ENCODE data around the gene SLC39A11.
"Not testable (repeated sequence)": the region's sequence is repeated elsewhere in the genome, so short reads cannot be mapped to it uniquely, and the experiment has no call there.

Gene SLC39A11

DNA sequence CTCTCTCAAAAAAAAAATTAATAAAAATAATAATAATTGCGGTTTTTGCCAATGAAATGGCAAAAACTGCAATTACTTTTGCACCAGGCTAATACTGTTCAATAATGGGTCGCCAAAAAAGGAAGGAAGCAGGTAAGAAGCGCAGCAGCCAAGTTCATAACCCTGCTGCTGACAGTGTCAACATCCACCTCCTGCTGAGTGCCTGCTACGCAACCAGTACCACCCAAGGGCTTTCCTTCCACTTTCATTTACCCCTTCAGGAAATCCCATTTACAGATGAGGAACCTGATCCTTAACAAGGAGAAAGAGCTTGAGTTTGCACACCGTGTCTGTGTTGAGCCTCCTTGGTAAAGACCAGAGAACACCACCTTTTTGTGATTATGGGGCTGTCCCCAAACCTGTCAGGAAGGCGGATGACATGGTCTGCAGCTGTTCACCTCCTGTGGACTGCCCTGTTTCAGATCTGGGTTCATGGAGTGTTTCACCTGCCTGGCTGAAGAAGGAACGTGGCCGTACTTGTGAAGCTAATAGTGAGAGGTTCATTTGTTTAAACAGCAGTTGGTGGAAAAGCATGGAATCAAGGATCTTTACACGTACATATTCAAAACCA, 378.0 kb downstream of the SLC39A11 start:
- no peak for DNase-seq (ENCODE audit: low spot score)

DNA sequence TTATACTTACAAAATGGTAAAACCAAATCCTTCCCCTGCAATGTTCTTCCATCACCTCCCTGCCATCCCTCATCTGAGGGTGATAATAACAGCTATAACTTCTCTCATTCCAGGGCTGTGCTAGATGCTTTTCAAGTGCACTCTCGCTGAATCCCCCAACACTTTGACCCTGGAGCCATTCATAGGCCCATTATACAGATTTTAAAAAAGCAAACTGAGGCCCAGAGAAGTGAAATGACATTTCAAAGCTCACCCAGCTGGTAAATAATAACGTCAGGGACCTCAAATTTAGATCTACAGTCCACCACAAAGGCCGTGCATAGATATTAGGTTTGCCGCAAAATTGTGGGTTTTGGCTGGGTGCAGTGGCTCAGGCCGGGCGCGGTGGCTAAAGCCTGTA, 378.8 kb downstream of the SLC39A11 start:
- DNase-seq (ENCODE audit: low spot score) = no peak

DNA sequence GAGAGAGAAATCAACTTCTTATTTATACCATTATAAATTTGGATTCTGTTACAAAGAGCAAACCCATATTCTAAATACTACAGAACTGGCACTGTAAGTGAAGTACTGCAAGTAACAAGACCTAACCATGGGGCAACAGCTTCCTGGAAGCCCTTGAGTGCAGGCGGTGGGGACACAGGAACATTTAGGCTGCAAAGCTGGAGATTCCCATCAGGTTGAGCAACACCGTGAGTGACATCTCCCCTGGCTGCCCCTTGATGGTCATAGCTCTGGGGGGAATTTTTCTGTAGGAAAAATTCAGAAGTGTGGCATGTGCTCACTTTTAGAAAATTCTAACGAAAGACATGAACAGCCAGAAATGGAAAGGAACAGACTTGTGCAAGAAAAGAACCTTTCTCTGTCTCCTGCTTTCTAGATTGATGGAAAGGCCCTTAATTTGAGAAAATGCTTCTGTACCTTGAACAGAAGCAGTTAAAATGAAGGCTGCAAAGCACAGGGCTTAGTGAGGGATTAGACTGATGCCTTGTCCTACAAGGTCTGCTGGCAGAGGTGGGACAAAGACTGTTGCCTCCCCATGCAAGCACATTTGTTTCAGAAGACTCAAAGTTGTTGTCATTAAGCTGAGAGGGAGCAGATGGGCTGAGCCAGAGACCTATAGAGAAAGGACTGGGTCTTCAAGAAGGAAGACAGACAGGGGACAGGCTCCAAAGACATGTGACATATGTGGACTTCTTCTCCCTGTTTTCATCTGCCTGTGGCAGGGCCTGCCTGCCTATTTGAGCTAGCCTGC, 380.8 kb downstream of the SLC39A11 start:
- DNase-seq (ENCODE audit: low spot score) = no peak

DNA sequence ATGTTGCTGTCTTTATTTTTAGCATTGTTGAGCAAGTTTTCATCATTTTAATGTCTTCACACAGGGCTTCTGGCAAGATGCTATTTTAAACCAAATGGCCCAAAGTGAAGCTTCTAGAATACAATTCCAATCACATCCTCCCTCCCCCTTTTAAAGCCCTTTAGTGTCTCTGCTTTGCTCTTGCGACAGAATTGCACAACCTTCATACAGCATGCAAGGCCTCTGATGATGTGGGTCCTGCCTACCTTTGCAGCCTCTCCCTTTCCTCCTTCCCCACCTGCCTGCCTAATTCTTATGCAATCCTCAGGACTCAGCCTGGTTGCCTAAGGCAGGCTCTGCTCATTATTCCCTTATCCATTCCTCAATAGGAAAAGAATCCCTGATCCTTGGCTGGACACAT, 381.7 kb downstream of the SLC39A11 start:
- no peak for DNase-seq (ENCODE audit: low spot score)

DNA sequence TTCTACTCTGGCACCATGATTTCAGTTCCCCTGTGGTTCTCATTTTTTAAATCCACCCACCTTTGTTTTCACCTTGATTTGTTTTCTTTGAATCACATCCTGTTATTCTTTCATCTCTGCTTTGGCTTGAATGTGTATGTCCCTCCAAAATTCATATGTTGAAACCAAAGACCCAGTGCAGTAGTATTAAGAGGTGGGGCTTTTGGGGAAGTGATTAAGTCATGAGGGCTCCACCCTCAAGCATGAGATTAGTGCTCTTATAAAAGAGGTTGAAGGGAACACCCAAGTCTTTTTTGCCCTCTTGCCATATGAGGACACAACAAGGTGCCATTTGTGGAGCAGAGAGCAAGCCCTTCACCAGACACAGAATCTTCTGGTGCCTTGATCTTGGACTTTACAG, 382.3 kb downstream of the SLC39A11 start:
- DNase-seq (ENCODE audit: low spot score) = no peak

DNA sequence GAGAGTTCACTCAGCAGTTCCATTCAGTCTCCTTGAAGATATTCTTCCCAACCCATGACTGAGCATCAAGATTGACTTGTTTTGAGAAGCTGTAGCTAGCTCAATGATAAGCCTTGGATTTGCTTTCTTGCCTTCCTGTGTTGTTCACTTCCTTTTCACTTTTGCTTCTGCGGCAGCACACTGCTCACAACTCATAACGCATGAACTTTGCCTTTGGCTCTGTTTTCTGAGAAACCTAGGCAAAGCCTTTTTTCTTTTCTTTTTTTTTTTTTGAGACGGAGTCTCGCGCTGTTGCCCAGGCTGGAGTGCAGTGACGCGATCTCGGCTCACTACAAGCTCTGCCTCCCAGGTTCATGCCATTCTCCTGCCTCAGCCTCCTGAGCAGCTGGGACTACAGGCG, 383.8 kb downstream of the SLC39A11 start:
- DNase-seq (ENCODE audit: low spot score) = not testable (repeated sequence)

DNA sequence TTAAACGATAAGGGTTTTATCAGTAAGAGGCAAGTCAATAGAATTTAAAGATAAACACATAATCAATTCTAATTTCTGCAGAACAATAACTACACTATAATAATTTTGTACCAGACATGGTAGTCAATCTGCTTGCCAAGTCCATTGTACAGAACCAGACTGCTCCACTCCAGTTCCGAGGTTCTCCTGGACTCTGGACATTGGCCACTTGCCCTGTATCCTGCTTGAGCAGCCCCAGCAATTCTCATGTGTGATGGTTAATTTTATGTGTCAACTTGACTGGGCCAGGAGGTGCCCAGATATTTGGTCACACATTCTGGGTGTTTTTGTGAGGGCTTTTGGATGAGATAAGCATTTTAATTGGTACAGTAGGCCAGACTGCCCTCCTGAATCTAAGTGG, 384.6 kb downstream of the SLC39A11 start:
- DNase-seq (ENCODE audit: low spot score) = no peak

DNA sequence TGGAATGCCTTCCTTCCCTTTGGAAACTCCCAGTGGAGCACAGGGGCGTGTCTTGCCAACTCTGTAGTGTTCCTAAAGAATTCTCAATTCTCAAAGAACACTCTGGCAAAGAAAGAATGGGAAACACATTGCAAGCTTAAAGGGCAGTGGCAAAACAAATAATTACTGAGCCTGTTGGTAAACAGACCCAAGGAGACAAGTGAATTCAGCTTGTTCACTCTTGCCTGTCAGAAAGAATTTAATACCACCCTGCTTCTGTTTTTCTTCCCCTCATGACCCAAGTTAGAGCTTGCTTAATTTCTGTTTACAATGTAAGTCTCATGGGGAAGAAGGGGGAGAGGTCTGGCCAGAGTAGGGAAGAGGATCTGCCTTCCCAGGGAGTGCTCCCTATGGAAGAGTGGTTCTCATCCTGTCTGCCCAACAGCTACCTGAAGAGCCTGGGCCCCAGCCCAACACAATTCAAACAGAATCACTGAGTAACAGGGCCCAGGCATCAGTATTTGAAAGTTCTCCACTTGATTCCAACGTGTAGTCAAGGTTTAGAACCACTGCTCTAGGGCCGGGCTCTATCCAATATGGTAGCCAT, 386.0 kb downstream of the SLC39A11 start:
- DNase-seq (ENCODE audit: low spot score) = peak; percentile 32

DNA sequence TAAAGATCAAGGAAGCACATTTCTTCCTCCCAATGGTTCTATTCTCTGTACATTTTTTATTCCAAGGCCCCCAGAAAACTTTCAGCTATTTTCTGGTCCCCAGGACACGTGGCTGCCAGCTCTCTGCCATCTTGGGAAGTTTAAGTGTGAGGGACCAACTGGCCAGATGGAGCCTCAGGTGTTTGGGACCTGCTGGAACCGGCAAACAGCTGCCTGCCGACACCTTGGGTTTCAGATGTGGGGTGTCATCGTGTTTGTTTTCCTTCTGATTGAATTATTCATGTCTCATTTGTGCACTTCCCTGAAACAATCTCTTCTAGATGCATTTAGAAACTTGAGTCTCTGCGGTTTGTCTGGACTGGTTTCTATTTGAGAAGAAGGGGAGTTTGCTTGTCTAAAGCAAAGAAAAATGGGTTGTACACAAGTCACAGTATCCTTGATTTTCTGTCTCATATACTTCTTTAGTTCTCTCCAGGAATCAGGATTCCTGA, 386.5 kb downstream of the SLC39A11 start:
- DNase-seq (ENCODE audit: low spot score) = no peak

DNA sequence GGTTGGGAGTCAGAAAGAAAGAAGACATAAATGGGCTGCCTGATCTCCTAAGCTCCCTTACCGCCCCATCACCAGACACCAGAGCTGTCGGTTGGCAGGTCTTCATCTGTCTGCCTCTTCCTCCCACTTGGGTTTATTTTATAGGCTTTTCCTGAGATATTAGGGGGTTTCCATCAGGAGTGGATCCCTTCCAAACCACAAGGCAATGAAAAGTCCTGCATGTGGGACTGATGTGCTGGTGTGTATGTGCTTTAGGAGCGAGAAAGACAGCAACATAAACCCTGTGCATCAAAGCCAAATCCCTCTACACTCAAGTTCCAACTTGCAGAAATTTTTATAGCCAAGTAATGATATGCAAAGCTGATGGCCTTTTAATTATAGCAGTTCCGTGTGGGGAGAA, 389.5 kb downstream of the SLC39A11 start:
- DNase-seq (ENCODE audit: low spot score) = no peak

DNA sequence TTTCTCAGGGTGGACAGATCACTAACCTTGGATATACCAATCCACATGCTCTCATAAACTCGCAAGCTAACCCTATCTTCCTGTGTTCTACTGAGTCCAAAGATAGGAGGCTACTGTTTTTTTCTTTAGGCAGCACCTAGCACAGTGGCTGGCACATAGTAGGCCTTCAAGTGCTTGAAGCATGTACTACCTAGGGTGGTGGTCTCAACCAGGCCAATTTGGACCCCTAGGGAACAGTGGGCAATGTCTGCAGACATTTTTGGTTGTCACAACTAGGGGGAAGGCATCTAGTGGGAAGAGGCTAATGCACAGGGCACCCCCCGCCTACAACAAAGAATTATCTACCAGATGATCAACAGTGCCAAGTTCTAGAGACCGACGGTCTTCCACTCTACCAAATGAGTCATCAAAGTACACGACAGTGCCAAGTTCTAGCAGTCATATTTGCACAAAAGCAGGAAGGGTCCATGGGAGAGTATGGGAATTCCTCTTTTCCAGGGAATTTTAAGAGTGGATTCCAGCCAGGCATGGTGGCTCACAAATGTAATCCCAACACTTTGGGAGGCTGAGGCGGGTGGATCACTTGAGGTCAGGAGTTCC, 390.3 kb downstream of the SLC39A11 start:
- no peak for DNase-seq (ENCODE audit: low spot score)

DNA sequence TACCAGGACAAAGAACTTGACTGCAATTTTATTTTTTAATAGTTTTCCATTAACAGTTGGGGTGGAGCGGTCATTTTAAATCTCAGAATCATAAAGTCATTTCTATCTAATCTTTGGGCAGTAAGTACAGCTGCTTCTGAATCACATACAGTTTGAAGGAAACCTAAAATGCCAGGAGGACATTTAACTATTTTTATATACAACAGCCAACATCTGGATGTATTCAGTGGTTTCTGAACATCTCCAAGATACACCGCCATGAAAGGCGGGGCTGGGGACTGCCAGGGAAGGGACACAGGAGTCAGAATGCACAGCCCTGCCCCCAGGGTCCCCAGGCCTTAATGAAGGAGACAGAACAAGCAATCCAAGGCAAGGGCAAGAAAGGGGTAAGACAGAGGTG, 392.3 kb downstream of the SLC39A11 start:
- DNase-seq (ENCODE audit: low spot score) = no peak

DNA sequence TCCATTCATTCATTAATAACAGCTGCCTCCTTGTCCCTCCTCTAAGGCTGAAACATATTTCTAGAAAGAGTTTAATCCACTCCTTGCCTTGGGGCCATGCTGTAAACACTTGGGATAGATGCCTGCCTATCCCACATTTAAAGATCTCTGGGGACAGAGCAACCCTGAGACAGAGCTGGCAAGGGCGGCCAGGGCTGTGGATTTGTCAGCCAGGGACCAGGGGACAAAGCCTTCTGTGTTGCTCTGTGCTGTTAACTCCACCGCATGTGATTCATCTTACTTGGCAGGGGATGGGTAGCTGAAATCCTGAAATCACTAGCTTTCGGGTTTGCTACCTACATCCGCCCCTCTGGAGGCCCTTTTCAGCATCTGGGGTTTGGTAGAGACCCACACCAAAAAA, 392.9 kb downstream of the SLC39A11 start:
- DNase-seq (ENCODE audit: low spot score) = no peak

DNA sequence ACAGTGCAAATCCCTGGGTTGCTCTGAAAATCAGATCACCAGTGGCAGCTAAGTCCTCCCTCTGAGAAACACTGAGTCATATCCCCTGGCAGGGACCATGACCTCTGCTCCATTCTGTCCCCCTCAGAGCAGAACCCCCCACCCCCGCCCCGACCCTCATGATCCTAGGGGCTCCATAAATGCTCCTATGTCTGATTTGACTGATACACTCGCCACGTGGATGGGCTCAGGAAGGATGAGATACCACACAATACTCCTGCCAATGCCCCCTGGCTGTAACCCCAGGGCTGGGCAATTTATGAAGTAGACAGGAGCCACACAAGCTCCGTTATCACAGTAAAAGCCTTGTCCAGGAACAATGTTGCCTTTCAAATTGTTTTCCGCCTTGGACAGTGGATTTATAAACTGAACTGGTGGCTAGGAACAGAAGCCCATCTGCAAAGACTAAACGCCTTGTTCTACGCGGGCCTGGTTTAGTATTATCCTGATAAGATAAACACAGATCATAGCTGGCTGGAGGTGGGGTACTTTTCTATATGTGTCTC, 394.8 kb downstream of the SLC39A11 start:
- DNase-seq (ENCODE audit: low spot score) = peak; percentile 48

DNA sequence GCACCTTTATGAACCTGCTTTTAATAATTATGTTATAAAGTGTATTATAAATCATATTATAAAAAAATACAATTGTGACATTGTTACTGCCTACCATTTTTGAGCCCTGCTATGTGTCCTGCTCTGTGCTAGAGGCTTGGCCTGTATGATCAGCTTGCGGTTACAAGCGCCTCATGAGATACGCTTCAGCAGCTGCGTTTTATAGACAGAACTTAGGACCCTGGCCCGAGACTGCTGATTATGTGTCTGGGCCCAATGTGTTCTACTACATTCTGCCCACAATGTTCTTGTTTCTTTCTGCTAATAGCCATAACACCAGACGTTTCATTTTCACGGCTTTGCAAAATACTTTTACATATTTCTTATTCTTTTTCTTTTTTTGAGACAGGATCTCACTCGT, 395.8 kb downstream of the SLC39A11 start:
- DNase-seq (ENCODE audit: low spot score) = no peak

DNA sequence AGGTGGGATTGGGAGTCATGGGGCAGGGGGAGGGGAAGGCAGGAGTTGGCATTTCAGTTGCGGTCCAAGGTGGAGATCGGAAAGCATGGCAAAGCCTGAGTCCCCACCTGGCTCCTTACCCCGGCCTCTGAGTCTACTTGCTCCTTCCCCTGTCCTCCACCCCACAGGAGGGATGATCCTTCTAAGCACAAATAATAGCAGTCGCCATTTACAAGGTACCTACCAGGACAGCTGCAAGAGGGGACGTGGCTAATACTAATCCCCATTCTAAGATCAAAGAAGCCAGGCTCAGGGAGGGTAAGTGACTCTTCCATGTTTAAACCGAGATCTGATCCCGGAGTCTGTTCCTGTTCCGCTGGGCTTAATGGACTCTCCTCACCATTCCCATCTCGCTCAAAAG, 396.3 kb downstream of the SLC39A11 start:
- no peak for DNase-seq (ENCODE audit: low spot score)

DNA sequence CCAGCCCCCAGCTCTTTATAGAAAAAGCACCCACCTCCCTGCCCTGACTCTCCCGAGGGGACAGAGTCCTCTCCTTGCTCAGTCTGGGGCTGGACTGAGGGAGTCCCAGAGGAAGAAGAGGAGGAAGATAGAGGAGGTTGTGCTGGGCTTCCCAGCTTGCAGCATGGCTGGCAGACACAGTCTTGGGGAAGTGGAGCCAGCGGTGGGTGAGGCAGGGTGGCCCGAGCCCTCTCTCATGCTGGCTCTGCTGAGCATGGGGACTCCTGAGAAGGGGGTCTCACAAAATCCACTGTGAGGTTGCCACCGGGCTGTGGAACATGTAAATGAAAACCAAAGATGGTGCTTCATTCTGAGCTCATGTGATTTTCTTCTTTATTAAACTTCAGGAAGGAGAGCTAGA, 398.5 kb downstream of the SLC39A11 start:
- DNase-seq (ENCODE audit: low spot score) = no peak

DNA sequence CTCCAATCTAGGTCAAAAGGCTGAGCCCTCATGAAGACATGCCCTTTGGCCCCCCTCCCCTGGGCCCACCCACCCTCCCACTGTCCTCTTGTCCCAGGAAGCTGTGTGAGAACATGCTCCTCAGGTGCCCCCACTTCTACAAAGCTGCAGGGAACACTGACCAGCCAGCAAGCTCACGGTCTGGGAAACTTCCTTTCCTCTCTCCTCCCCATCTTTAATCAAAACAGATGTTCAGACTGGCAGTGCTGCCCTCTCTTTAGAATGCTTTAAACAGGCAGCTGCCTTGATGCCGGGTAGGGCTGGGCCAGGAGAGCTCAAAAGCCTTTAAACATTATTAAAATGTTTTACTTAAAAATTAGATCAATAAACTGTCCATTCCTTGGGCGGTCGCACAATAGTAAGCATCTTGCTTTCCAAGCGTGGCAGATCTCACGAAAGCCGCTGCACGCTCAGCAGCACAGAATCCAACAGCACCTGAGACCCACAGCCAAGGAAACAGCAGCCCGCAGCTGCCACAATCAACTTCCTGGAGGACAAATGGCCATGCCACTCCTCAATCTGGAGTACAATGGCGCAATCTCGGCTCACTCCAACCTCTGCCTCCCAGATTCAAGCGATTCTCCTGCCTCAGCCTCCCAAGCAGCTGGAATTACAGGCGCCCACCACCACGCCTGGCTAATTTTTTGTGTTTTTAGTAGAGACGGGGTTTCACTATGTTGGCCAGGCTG, 399.2 kb downstream of the SLC39A11 start:
- no peak for DNase-seq (ENCODE audit: low spot score)

DNA sequence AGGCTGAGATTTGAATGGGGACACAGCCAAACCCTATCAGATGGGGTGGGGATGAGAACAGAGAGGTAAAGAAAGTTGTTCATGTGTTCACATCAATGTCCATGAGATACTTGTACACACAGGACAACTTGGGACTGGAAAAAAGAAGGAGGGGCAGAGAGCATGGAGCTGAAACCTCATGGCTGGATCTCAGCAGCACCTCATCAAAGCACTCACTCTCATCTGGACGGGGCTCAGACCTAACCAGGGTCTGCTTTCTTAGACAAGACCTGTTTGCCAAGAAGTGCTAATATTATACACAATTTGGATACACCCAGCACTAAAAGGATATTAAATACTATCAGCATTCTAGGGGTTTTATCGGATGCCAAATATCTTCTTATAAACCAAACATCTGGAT, 399.8 kb downstream of the SLC39A11 start:
- no peak for DNase-seq (ENCODE audit: low spot score)

DNA sequence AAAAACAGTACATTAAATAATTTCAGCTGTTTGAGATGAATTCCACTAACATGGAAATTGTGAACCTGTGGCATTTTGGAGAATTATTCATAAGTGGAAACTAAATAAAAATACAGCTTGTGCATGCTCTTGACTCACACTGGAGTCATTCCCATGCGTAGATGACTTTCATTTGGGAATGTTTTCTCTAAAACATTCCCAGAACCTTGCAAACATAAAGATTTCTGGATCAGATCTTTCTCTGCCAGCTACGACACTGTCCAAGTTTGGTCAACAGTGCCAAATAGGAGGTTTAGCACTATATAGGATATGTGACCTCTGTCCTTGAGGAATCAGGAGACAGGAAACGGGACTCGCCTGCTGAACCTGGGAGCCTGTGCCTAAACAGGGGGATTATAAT, 400.9 kb downstream of the SLC39A11 start:
- no peak for DNase-seq (ENCODE audit: low spot score)

DNA sequence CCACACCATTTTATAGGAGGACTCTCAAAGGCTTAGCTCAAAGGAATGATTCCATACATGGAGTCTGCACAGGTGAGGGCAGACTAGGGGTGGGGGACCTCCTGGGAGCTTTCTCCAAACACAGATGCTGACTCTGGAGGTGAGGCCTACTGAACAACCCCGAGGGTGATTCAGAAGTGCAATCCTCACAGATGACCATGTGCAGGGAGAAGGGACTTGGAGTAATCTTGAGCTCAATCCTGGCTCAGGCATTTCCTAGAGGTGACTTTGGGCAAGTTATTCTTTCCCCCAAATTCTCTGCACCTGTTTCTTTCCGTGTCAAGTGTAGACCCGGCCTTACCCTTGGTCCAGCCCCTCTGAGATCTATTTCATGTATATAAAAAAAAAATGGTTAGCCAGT, 401.5 kb downstream of the SLC39A11 start:
- no peak for DNase-seq (ENCODE audit: low spot score)

DNA sequence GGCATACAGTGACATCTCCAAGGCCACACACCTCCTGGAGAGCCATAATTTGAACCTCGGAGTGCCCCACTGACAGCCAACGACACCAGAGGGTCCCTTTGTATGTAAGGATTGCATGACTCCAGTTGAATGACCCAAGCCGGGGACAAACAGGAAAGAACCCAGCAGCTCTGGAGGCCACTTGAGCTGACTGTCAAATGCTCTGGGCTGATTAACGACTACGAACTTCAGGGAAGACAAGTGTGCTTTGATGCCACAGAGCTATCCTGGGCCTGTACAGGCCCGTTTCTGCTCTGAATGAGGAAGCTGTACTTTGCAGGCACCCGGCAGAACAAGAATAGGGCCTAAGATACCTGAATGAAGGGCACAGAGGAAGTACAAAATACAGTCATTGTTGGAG, 404.6 kb downstream of the SLC39A11 start:
- no peak for DNase-seq (ENCODE audit: low spot score)
